H1 (cell line): ENCODE data around the gene RDH12. TPM values are rescaled to one million over a fixed set of nuclear protein-coding genes. Genes with fewer than 3 reads are reported as not detected.
"Not testable (repeated sequence)": the region's sequence is repeated elsewhere in the genome, so short reads cannot be mapped to it uniquely, and the experiment has no call there.

ENCODE experiments used
- CTCF ChIA-PET: fragments of 300-600 bp; sonication (Branson Sonifier 250); formaldehyde crosslinking; loops from one replicate; lab custom pipeline; 2021; ENCODE audit not compliant: partially characterized antibody; lab: Charles Lee
- POLR2A ChIA-PET: fragments of 300-600 bp; sonication (Branson Sonifier 250); formaldehyde crosslinking; loops from one replicate; lab custom pipeline; 2021; ENCODE audit warnings: inconsistent platforms; ENCODE audit not compliant: partially characterized antibody; lab: Charles Lee
- DNase-seq, 2 experiments: peaks; one replicate each; pipeline versions ENCODE4 v3.0.0 to v3.0.0-alpha.2; 2010 to 2022; ENCODE audit warnings: low spot score in 2 of 2, low read depth in 1 of 2, mixed read lengths in 1 of 2
- FAIRE-seq: peaks from 2 replicates; lab custom pipeline; 2011; peaks lifted over from hg19 to GRCh38; lab: Jason Lieb, UNC
- H2AFZ ChIP-seq: 2 replicates; pipeline ENCODE4 v1.8.1; 2012; ENCODE audit warnings: low read length, inconsistent platforms
- H2AK5ac ChIP-seq: 2 replicates; pipeline ENCODE4 v1.6.1; 2013; ENCODE audit warnings: low read depth, low read length
- H2BK120ac ChIP-seq: replicated peaks from 2 replicates; pipeline ENCODE3; 2013; ENCODE audit warnings: low read depth, low read length, inconsistent platforms
- H2BK12ac ChIP-seq: 2 replicates; pipeline ENCODE4 v1.6.1; 2013; ENCODE audit warnings: low read depth, low read length
- H2BK15ac ChIP-seq: 2 replicates; pipeline ENCODE4 v1.6.1; 2013; ENCODE audit warnings: low read length
- H2BK20ac ChIP-seq: 2 replicates; pipeline ENCODE4 v1.6.1; 2013; ENCODE audit warnings: low read length
- H2BK5ac ChIP-seq: 2 replicates; pipeline ENCODE4 v1.6.1; 2013; ENCODE audit warnings: low read depth, low read length
- H3K14ac ChIP-seq: 2 replicates; pipeline ENCODE4 v1.6.1; 2013; ENCODE audit warnings: inconsistent platforms; ENCODE audit not compliant: insufficient read length
- H3K18ac ChIP-seq: 2 replicates; pipeline ENCODE4 v1.6.1; 2013; ENCODE audit warnings: low read length; ENCODE audit errors: extremely low read depth
- H3K23ac ChIP-seq: 2 replicates; pipeline ENCODE4 v1.6.1; 2013; ENCODE audit warnings: inconsistent platforms; ENCODE audit not compliant: insufficient read length
- H3K23me2 ChIP-seq: 2 replicates; pipeline ENCODE4 v1.6.1; 2013; ENCODE audit warnings: low read depth, low read length
- H3K27ac ChIP-seq: 2 replicates; pipeline ENCODE4 v1.6.1; 2011; ENCODE audit warnings: low read depth, low read length, inconsistent platforms
- H3K27me3 ChIP-seq, 4 experiments: replicated peaks in 1 of 4; 1 replicate in 1 of 4; 2 replicates in 3 of 4; pipeline versions ENCODE4 v1.6.1 to v1.8.1; 2011 to 2013; ENCODE audit warnings: low read length in 3 of 4, mild to moderate bottlenecking in 3 of 4, inconsistent platforms in 2 of 4, mixed read lengths in 2 of 4, moderate library complexity in 1 of 4; ENCODE audit not compliant: control insufficient read depth in 3 of 4, insufficient read depth in 3 of 4; ENCODE audit errors: extremely low read depth in 1 of 4
- H3K36me3 ChIP-seq, 4 experiments: 2 replicates each; pipeline versions ENCODE4 v1.6.1 to v1.8.1; 2011 to 2013; ENCODE audit warnings: mild to moderate bottlenecking in 4 of 4, low read length in 3 of 4, moderate library complexity in 2 of 4, control low read depth in 1 of 4, inconsistent platforms in 1 of 4; ENCODE audit not compliant: insufficient read depth in 4 of 4, control insufficient read depth in 2 of 4
- H3K4ac ChIP-seq: replicated peaks from 2 replicates; pipeline ENCODE3; 2013; ENCODE audit warnings: low read length, low read depth, mixed read lengths, inconsistent platforms; ENCODE audit not compliant: insufficient read length
- H3K4me1 ChIP-seq, 4 experiments: replicated peaks in 1 of 4; 1 replicate in 1 of 4; 2 replicates in 3 of 4; pipeline versions ENCODE4 v1.6.1 to v1.8.1; 2011 to 2013; ENCODE audit warnings: low read length in 3 of 4, inconsistent platforms in 2 of 4, mixed read lengths in 1 of 4; ENCODE audit not compliant: insufficient read depth in 4 of 4, control insufficient read depth in 3 of 4
- H3K4me2 ChIP-seq, 2 experiments: 2 replicates each; pipeline versions ENCODE4 v1.6.1 to v1.8.1; 2011 to 2013; ENCODE audit warnings: low read depth in 2 of 2, low read length in 2 of 2, control low read depth in 1 of 2, inconsistent platforms in 1 of 2, mild to moderate bottlenecking in 1 of 2; ENCODE audit not compliant: insufficient read depth in 1 of 2
- H3K4me3 ChIP-seq, 4 experiments: fragments of 200-600, 300-600 bp in 1 of 4; sonication (generic), shearing (Covaris generic), sonication (Bioruptor Twin) in 1 of 4; 2 replicates each; pipeline versions ENCODE4 v1.5.1 to v1.8.1; 2011 to 2016; ENCODE audit warnings: low read length in 4 of 4, low read depth in 3 of 4, control low read depth in 2 of 4, inconsistent platforms in 2 of 4, mild to moderate bottlenecking in 2 of 4, mixed read lengths in 1 of 4, moderate library complexity in 1 of 4; ENCODE audit not compliant: insufficient read depth in 2 of 4; ENCODE audit errors: extremely low read depth in 1 of 4
- H3K56ac ChIP-seq: replicated peaks from 2 replicates; pipeline ENCODE3; 2013; ENCODE audit warnings: low read depth, mild to moderate bottlenecking, mixed read lengths, low read length, inconsistent platforms; ENCODE audit not compliant: insufficient read length
- H3K79me1 ChIP-seq: 2 replicates; pipeline ENCODE4 v1.6.1; 2013; ENCODE audit warnings: low read depth, low read length, control low read depth
- H3K79me2 ChIP-seq, 2 experiments: 2 replicates each; pipeline versions ENCODE4 v1.6.1 to v1.8.1; 2012 to 2013; ENCODE audit warnings: low read length in 2 of 2, mild to moderate bottlenecking in 2 of 2, inconsistent platforms in 1 of 2; ENCODE audit not compliant: insufficient read depth in 2 of 2, control insufficient read depth in 1 of 2
- H3K9ac ChIP-seq, 4 experiments: replicated peaks in 1 of 4; 1 replicate in 1 of 4; 2 replicates in 3 of 4; pipeline versions ENCODE4 v1.6.1 to v1.8.1; 2011 to 2013; ENCODE audit warnings: low read depth in 3 of 4, low read length in 3 of 4, control low read depth in 2 of 4, mild to moderate bottlenecking in 2 of 4, moderate library complexity in 2 of 4, inconsistent platforms in 1 of 4; ENCODE audit errors: extremely low read depth in 1 of 4
- H3K9me3 ChIP-seq, 2 experiments: 2 replicates each; pipeline versions ENCODE4 v1.6.1 to v1.8.1; 2012 to 2013; ENCODE audit warnings: mild to moderate bottlenecking in 2 of 2, moderate library complexity in 2 of 2, control low read depth in 1 of 2, inconsistent platforms in 1 of 2, low read depth in 1 of 2, low read length in 1 of 2, mixed read lengths in 1 of 2; ENCODE audit not compliant: insufficient read depth in 2 of 2
- H4K20me1 ChIP-seq, 2 experiments: replicated peaks in 1 of 2; 2 replicates each; pipeline versions ENCODE3 to v1.8.1; 2011 to 2013; ENCODE audit warnings: inconsistent platforms in 2 of 2, low read length in 2 of 2, mild to moderate bottlenecking in 1 of 2; ENCODE audit not compliant: insufficient read depth in 2 of 2, control insufficient read depth in 1 of 2
- H4K5ac ChIP-seq: 2 replicates; pipeline ENCODE4 v1.6.1; 2013; ENCODE audit warnings: low read length, low read depth, mixed read lengths, inconsistent platforms; ENCODE audit not compliant: insufficient read length
- H4K8ac ChIP-seq: 2 replicates; pipeline ENCODE4 v1.8.0; 2013; ENCODE audit warnings: mild to moderate bottlenecking, moderate library complexity, low read length, inconsistent platforms; ENCODE audit not compliant: insufficient read depth; ENCODE audit errors: extremely low read depth
- H4K91ac ChIP-seq: replicated peaks from 2 replicates; pipeline ENCODE3; 2013; ENCODE audit warnings: low read length, mixed read lengths, inconsistent platforms; ENCODE audit not compliant: insufficient read length
- WGBS, 2 experiments: shearing (Covaris generic) in 1 of 2; methylation state at CpG; one replicate each; pipeline versions ENCODE4 v1.1.6 to v1.1.7; 2013 to 2015; ENCODE audit warnings: low lambda C conversion rate in 2 of 2, mixed read lengths in 2 of 2, inconsistent platforms in 1 of 2, low coverage in 1 of 2, missing lambda C conversion rate in 1 of 2; ENCODE audit not compliant: insufficient replicate concordance in 2 of 2, insufficient coverage in 1 of 2, insufficient read length in 1 of 2; ENCODE audit errors: extremely low coverage in 1 of 2, missing lambda C conversion rate in 1 of 2; 5-methylcytosine and 5-hydroxymethylcytosine counted together
- polyA plus RNA-seq, 7 experiments: library from polyadenylated mRNA; depleted of rRNA in 3 of 7; stranded (reverse) in 5 of 7; unstranded in 2 of 7; fragments of >200 nt in 5 of 7; fragments of 200-250 nt in 2 of 7; gene quantifications; 1 replicate in 5 of 7; 2 replicates in 1 of 7; 4 replicates in 1 of 7; pipeline versions ENCODE4 v1.2.1 to v1.2.3, GENCODE V29; 2011 to 2013; ENCODE audit warnings: missing spikeins in 2 of 7, mixed read lengths in 2 of 7
- total RNA-seq: library from RNA; stranded (reverse); fragmentation: NEBNext Ultra II Directional; extraction: Animal tissue kit (Norgen Biotek cat#: 25700); gene quantifications from 2 replicates; pipeline ENCODE4 v1.2.1, GENCODE V29; 2021

RDH12 gene
- total and polyA plus RNA-seq, 2 of the 8 experiments (the other 6 are each of a cell fraction or from before 2014, with no cell fraction given), result 1.2 to 1.5 TPM

GRCh38 chr14:67709796-67710195, 8.1 kb downstream of the RDH12 start:
- H4K91ac ChIP-seq, H2AFZ ChIP-seq, H3K18ac ChIP-seq, H4K5ac ChIP-seq, H4K20me1 ChIP-seq, H3K4ac ChIP-seq, H2BK20ac ChIP-seq, H3K79me1 ChIP-seq, H2BK15ac ChIP-seq, H3K4me3 ChIP-seq, H2BK12ac ChIP-seq, CTCF ChIA-PET, H3K36me3 ChIP-seq, H4K8ac ChIP-seq, H3K4me1 ChIP-seq, H3K14ac ChIP-seq, FAIRE-seq, H3K23ac ChIP-seq, H3K4me2 ChIP-seq, H3K56ac ChIP-seq, POLR2A ChIA-PET, H3K27ac ChIP-seq, H3K27me3 ChIP-seq, H2AK5ac ChIP-seq, H2BK5ac ChIP-seq, H3K23me2 ChIP-seq, H3K9ac ChIP-seq, H3K79me2 ChIP-seq, DNase-seq, H2BK120ac ChIP-seq: not testable (repeated sequence)
- H3K9me3 ChIP-seq, result peaks cover 16 to 17% of the 10 kb centered on the region in 2 experiments
- WGBS, 2 experiments, result 74% methylated on average over 1 of the region's 1 CpG; no CpG with 5 or more reads in 1 of the 2 experiments
